Astrocyte of the spinal cord (primary cell): Measurements from ENCODE around the gene PSMD9.
A peak's percentile ranks its signal among the peaks of the same experiment; 100 is the strongest.
"Not testable (repeated sequence)": the region's sequence is repeated elsewhere in the genome, so short reads cannot be mapped to it uniquely, and the experiment has no call there.

ENCODE experiments used
- DNase-seq: peaks from one replicate; pipeline ENCODE4 v3.0.0; 2011; ENCODE audit warnings: low read depth, low spot score
- H3K4me3 ChIP-seq: 2 replicates; pipeline ENCODE4 v1.5.1; 2011; ENCODE audit warnings: low read depth, mild to moderate bottlenecking, low read length, moderate library complexity
- CTCF ChIP-seq: IDR thresholded peaks from 2 replicates; pipeline ENCODE4 v1.5.1; 2012; ENCODE audit warnings: low read depth, mild to moderate bottlenecking, low read length, inconsistent platforms
- in situ Hi-C: cut with HindIII; loops from 2 replicates; pipeline ENCODE4 v1.10.0; 2017; ENCODE audit warnings: low sequenced_read_pairs

PSMD9 gene

GRCh38 chr12:121918679-121919038, 30.1 kb downstream of the PSMD9 start:
- no peak for TF ChIP-seq CTCF

GRCh38 chr12:121921066-121921465, 32.5 kb downstream of the PSMD9 start:
- in situ Hi-C loops = no loop called here
- no peak overlapping the region for H3K4me3 ChIP-seq
- no peak for DNase-seq
- no peak for TF ChIP-seq CTCF

More at GRCh38 chr12:121918679-121919038, 30.1 kb downstream of the PSMD9 start:
- H3K4me3 ChIP-seq = peak overlapping the region; percentile 18
- no peak for DNase-seq
- in situ Hi-C loops = no loop called here

GRCh38 chr12:121925358-121925695, 36.7 kb downstream of the PSMD9 start:
- peak; percentile 83 for DNase-seq
- in situ Hi-C loops = no loop called here
- H3K4me3 ChIP-seq = no peak overlapping the region
- no peak for TF ChIP-seq CTCF

- H3K4me3 ChIP-seq = no peak overlapping the region
- TF ChIP-seq CTCF = no peak
- no peak for DNase-seq
- in situ Hi-C loops = no loop called here
Measured at GRCh38 chr12:121926874-121927706, 38.5 kb downstream of the PSMD9 start.

- no peak overlapping the region for H3K4me3 ChIP-seq
- DNase-seq = no peak
- in situ Hi-C loops = no loop called here
- no peak for TF ChIP-seq CTCF
Measured at GRCh38 chr12:121927813-121928212, 39.2 kb downstream of the PSMD9 start.

GRCh38 chr12:121929545-121929944, 41.0 kb downstream of the PSMD9 start:
- DNase-seq, H3K4me3 ChIP-seq, in situ Hi-C loops: not testable (repeated sequence)

- no peak for DNase-seq
- TF ChIP-seq CTCF = no peak
- no peak overlapping the region for H3K4me3 ChIP-seq
- in situ Hi-C loops = no loop called here
Measured at GRCh38 chr12:121930862-121931261, 42.3 kb downstream of the PSMD9 start.
